ENCODE data around the gene RBM39.
"Not testable (repeated sequence)": the region's sequence is repeated elsewhere in the genome, so short reads cannot be mapped to it uniquely, and the experiment has no call there.

RBM39 gene

DNA sequence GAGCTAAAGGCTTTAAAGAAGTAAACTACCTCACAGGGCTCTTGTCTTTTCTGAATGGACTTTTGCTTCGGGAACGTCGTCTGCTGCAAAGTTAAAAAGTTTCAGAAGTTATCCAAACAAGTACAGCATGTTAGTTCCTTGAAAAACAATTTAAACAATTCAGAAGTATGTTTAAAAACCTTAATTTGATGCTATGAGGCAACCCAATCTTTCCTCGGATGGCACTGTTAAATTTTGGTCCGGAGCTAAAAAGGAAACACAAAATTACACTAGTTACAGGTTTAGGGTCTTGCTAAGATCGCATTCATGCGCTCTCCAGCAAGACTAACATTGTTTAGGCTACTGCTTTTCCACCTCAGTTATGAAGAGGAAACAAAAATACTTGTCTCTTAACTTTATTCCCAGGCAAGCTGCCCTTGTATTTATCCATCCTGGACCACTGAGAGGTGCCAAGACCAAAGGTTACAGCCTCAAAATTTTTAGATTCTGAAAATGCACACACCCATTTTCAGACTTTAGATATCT lies 12.7 kb downstream of the RBM39 start:
- Mint-ChIP-seq H3K36me3 (peaks cover 51% of the 10 kb centered on the region), H3K4me3 (no peak overlapping the region), H3K4me1 (peaks cover 35% of the 10 kb centered on the region)

DNA sequence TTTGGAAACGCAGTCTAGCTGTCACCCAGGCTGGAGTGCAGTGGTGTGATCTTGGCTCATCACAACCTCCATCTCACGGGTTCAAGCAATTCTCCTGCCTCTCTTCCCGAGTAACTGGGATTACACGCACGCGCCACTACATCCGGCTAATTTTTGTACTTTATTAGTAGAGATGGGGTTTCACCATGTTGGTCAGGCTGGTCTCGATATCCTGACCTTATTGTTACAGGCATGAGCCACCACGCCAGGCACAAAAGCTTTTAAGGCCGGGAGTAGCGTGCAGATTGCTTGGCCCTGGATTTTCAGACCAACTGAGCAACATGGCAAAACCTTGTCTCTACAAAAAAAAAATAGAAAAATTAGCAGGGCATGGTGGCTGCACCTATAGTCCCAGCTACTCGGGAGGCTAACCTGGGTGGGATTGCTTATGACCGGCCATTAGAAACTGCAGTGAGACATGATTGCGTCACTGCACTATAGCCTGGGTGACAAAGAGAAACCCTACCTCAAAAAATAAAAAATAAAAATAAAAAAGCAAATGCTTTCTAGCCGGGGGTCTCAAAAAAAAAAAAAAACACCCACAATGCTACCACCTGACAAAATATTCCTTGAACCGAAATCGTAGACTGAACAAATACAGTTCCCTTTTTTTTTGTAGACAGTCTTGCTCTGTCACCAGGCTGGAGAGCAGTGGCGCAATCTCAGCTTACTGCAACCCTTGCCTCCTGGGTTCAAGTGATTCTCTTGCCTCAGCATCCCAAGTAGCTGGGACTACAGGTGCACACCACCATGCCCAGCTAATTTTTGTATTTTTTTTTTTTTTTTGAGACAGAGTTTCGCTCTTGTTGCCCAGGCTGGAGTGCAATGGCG lies 15.0 kb downstream of the RBM39 start:
- no peak overlapping the region for H3K27ac Mint-ChIP-seq
- no peaks in the 10 kb centered on the region for H3K27me3 Mint-ChIP-seq
- DNase-seq, result no peak
- no peaks in the 10 kb centered on the region for H3K9me3 Mint-ChIP-seq
- H3K4me1 Mint-ChIP-seq, result peaks cover 23% of the 10 kb centered on the region
- H3K4me3 Mint-ChIP-seq, result no peak overlapping the region
- CTCF ChIA-PET, result no interaction called here
- H3K36me3 Mint-ChIP-seq, result peaks cover 53% of the 10 kb centered on the region

More for the DNA sequence above, 12.7 kb downstream of the RBM39 start:
- no peak for DNase-seq
- CTCF ChIA-PET, result interaction anchor here (1.4 kb wide), 1 partner anchor 217 kb away, joined by 3 read pairs; no protein-coding TSS in a partner anchor
- Mint-ChIP-seq H3K9me3 (no peaks in the 10 kb centered on the region), H3K27ac (no peak overlapping the region), H3K27me3 (no peaks in the 10 kb centered on the region)

DNA sequence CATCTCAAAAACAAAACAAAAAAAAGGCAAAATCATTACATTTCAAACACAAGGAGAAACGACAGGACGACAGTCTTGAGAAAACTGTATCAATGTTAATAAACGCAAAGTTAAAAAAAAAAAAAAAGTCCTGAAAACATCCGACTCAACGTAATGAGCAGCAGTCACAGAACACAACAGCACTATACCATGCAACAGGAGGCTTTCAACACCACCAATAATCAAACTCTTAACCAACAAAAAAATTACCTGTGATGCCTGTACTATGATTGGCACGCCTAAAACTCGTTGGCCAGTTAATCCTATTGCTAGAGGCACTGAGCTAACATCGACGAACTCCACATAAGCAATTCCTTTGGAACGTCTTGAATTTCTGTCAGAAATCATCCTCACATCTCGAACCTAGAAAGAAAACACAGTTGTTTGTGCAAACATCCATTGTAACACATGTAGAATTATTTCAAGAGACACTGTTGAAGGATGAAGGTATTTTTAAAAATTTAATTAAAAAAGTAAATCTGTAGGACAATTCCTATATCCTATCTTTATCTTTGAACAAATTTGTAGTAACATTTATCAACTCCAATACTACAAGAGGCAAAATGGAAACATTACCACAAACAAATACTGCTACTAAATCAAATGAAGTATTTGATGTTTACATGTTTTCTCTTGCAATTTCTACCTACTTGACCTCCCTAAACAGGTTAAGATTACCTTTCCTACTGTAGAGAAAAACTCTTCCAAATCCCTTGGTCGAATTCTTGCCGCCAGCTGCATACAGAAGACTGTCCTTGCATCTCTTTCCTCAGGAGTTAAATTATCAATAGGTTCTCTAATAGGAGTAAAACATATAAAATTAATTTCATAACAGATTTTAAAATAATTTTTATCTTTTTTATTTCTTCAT lies 17.5 kb downstream of the RBM39 start:
- DNase-seq, result no peak

DNA sequence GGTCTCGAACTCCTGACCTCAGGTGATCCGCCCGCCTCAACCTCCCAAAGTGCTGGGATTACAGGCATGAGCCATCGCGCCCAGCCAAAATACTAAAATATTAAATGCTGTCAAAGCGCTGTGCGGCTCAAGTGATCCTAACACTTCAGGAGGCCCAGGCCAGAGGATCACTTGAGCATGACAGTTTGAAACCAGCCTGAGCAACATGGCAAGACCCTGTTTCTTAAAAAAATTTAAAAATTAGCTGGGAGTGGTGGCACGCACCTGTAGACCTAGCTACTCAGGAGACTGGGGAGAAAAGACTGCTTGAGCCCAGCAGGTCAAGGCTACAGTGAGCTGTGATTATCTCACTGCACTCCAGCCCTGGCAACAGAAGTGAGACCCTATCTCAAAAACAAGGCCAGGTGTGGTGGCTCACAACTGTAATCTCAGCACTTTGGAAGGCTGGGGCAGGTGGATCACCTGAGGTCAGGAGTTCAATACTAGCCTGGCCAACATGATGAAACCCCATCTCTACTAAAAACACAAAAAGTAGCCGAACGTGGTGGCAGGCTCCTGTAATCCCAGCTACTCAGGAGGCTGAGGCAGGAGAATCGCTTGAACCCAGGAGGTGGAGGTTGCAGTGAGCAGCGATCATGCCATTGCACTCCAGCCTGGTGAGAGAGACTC lies 18.3 kb downstream of the RBM39 start:
- CTCF ChIA-PET, result interaction anchor here (1.0 kb wide), 1 partner anchor 16 kb away, joined by 5 read pairs; no protein-coding TSS in a partner anchor
- not testable (repeated sequence) for H3K9me3 Mint-ChIP-seq, DNase-seq, H3K4me3 Mint-ChIP-seq, H3K27ac Mint-ChIP-seq, H3K27me3 Mint-ChIP-seq
- peaks cover 24% of the 10 kb centered on the region for H3K4me1 Mint-ChIP-seq
- peaks cover 58% of the 10 kb centered on the region for H3K36me3 Mint-ChIP-seq

More for the DNA sequence above, 17.5 kb downstream of the RBM39 start:
- Mint-ChIP-seq H3K4me3 (no peak overlapping the region), H3K27me3 (no peaks in the 10 kb centered on the region), H3K36me3 (peaks cover 58% of the 10 kb centered on the region), H3K9me3 (no peaks in the 10 kb centered on the region), H3K4me1 (peaks cover 24% of the 10 kb centered on the region), H3K27ac (no peak overlapping the region)
- CTCF ChIA-PET, result interaction anchor here (1.0 kb wide), 1 partner anchor 15 kb away, joined by 5 read pairs; no protein-coding TSS in a partner anchor

DNA sequence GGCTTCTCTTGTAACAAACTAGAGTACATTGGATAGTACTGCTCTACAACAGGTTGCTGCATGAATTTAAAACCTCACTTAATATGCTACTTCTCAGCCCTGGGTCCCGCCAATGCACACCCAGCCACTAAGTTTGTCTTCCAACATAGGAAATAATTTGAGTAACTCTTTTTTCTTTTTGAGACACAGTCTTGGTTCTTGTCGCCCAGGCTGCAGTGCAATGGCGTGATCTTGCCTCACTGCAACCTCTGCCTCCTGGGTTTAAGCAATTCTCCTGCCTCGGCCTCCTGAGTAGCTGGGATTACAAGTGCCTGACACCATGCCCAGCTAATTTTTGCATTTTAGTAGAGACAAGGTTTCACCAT lies 18.8 kb downstream of the RBM39 start:
- Mint-ChIP-seq H3K4me1 (peaks cover 24% of the 10 kb centered on the region), H3K36me3 (peaks cover 55% of the 10 kb centered on the region)
- not testable (repeated sequence) for H3K9me3 Mint-ChIP-seq, H3K27me3 Mint-ChIP-seq, H3K4me3 Mint-ChIP-seq, DNase-seq, H3K27ac Mint-ChIP-seq
- CTCF ChIA-PET, result interaction anchor here (1.0 kb wide), 1 partner anchor 17 kb away, joined by 5 read pairs; no protein-coding TSS in a partner anchor

DNA sequence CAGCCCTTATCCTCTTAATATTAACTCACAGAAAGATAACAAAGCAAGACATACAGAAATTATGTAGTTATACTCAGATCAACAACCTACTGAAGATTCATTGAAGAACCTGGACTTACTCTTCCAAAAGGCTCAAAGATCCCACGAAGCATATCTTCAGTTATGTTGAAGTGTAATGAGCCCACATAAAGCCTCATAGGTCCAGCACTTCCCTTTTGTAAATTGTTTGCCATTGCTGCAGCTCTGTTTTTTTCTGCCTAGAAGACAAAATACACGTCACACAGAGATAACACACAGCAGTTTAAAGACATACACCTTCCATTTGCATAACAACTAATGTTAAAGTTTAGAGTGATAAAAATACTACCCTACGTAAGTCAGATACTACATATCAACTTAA lies 20.4 kb downstream of the RBM39 start:
- Mint-ChIP-seq H3K9me3 (no peaks in the 10 kb centered on the region), H3K36me3 (peaks cover 62% of the 10 kb centered on the region), H3K4me1 (peaks cover 30% of the 10 kb centered on the region), H3K27me3 (no peaks in the 10 kb centered on the region), H3K4me3 (no peak overlapping the region), H3K27ac (no peak overlapping the region)
- no peak for DNase-seq
- CTCF ChIA-PET, result interaction anchor here (1.0 kb wide), 1 partner anchor 22 kb away, joined by 3 read pairs; no protein-coding TSS in a partner anchor

DNA sequence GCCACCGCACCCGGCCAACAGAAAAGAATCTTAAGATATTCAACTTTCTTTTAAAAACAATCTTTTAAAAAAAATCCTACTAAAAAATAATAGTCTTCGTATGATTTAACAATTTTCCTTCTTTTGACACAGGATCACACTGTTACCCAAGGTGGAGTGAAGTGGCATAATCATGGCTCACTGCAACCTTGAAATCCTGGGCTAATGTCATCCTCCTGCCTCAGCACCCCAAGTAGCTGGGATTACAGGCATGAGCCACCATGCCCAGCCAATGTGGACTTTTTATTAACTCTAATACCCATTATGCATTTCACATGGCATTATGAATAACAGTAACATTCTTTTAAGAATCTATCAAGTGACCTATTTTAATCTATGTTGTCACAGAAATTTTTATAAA lies 20.8 kb downstream of the RBM39 start:
- CTCF ChIA-PET, result no interaction called here
- Mint-ChIP-seq H3K9me3 (no peaks in the 10 kb centered on the region), H3K27ac (no peak overlapping the region), H3K27me3 (no peaks in the 10 kb centered on the region), H3K4me1 (peaks cover 30% of the 10 kb centered on the region), H3K4me3 (no peak overlapping the region), H3K36me3 (peaks cover 63% of the 10 kb centered on the region)
- DNase-seq, result no peak

DNA sequence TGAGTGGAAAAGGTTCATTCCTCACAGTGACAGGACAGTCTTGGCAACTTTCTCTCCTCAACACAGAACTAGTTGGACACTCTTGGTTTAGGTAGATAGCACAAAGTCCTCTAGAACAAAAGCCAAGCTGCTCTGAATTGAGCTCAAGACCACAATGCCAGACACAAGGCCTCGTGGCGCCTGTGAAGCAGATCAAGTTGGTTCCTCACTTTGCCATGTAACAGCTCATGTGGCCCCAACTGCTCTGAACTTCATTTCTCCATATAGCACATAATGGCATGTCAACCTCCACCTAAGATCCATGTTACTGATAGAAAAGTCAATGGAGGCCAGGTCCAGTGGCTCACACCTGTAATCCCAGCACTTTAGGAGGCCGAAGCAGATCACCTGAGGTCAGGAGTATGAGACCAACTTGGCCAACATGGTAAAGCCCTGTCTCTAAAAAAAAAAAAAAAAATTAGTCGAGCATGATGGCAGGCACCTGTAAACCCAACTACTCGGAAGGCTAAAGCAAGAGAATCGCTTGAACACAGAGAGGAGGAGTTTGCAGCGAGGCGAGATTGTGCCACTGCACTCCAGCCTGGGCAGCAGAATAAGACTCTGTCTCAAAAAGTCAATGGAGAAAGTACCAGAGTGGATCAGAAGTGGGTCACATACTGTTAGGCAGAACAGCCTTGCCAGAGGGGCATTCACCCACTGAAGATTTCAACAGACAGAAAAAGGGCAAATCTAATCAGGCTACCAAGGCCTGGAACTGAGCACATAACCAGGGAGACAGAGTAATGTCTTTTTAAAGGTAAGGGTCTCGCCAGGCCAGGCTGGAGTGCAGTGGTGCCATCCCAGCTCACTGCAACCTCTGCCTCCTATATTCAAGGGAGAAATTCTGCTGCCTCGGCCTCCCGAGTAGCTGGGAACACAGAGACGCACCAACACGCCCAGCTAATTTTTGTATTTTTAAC lies 21.6 kb downstream of the RBM39 start:
- Mint-ChIP-seq H3K36me3 (peaks cover 63% of the 10 kb centered on the region), H3K9me3 (no peaks in the 10 kb centered on the region), H3K27ac (peak overlapping the region; percentile 19), H3K4me3 (no peak overlapping the region), H3K4me1 (peaks cover 34% of the 10 kb centered on the region), H3K27me3 (no peaks in the 10 kb centered on the region)
- no peak for DNase-seq
- CTCF ChIA-PET, result interaction anchor here (0.7 to 0.9 kb wide), 2 partner anchors 11 to 34 kb away, joined by 3 read pairs; no protein-coding TSS in a partner anchor

DNA sequence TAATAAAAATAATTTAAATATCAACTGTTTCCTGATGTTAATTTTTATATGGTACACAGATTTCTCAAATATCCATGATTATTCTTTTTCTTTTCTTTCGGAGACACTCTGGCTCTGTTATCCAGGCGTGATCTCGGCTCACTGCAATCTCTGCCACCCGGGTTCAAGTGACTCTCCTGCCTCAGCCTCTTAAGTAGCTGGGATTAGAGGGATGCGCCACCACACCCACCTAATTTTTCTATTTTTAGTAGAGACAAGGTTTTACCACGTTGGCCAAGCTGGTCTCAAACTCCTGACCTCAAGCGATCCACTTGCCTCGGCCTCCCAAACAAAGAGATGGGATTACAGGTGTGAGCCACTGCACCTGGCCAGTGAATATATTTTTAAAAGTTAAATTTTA lies 22.3 kb downstream of the RBM39 start:
- H3K36me3 Mint-ChIP-seq, result peaks cover 61% of the 10 kb centered on the region

DNA sequence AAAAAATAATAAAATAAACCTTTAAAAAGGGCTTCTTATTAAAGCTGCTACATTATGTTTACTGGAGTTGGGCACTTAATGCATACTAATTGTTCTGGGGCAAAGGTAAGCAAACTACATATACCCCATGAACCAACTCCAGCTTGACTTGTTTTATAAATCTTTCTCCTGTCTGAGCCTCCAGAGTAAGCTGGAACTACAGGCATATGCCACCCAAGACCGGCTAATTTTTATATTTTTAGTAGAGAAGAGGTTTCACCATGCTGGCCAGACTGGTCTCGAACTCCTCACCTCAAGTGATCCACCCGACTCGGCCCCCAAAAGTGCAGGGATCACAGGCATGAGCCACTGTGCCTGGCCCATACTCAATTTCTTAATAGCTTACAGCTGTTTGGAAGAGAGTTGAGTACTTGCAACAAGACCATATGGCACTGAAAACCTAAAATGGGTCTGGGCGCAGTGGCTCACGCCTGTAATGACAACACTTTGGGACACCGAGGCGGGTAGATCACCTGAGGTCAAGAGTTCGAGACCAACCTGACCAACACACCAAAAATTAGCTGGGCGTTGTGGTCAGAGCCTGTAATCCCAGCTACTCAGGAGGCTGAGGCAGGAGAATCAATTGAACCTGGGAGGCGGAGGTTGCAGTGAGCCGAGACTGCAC lies 23.0 kb downstream of the RBM39 start:
- CTCF ChIA-PET, result interaction anchor here (0.7 to 1.1 kb wide), 5 partner anchors 12 to 165 kb away, joined by 3 to 6 read pairs (median 3); no protein-coding TSS in a partner anchor

More for the DNA sequence above, 22.3 kb downstream of the RBM39 start:
- H3K9me3 Mint-ChIP-seq, result no peaks in the 10 kb centered on the region
- H3K4me1 Mint-ChIP-seq, result peaks cover 36% of the 10 kb centered on the region
- no peak overlapping the region for H3K27ac Mint-ChIP-seq
- H3K27me3 Mint-ChIP-seq, result no peaks in the 10 kb centered on the region
- H3K4me3 Mint-ChIP-seq, result no peak overlapping the region
- CTCF ChIA-PET, result interaction anchor here (0.7 to 0.9 kb wide), 2 partner anchors 12 to 33 kb away, joined by 3 read pairs; no protein-coding TSS in a partner anchor
- DNase-seq, result no peak

DNA sequence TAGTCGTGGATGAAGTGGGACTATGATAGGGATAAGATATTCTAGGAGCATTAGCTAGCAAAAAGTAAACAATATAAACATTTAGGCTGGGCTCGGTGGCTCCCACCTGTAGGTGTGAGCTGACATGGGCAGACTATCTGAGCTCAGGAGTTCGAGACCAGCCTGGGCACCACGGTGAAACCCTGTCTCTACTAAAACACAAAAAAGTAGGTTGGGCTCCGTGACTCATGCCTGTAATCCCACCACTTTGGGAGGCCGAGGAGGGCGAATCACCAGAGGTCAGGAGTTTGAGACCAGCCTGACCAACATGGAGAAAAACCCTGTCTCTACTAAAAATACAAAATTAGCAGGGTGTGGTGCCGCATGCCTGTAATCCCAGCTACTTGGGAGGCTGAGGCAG lies 23.7 kb downstream of the RBM39 start:
- Mint-ChIP-seq H3K4me1 (peaks cover 38% of the 10 kb centered on the region), H3K36me3 (peaks cover 61% of the 10 kb centered on the region)
- H3K9me3 Mint-ChIP-seq, H3K27ac Mint-ChIP-seq, H3K4me3 Mint-ChIP-seq, DNase-seq, H3K27me3 Mint-ChIP-seq: not testable (repeated sequence)
- CTCF ChIA-PET, result interaction anchor here (1.1 kb wide), 2 partner anchors 13 to 166 kb away, joined by 3 to 6 read pairs; no protein-coding TSS in a partner anchor

More for the DNA sequence above, 23.0 kb downstream of the RBM39 start:
- no peak overlapping the region for H3K27ac Mint-ChIP-seq
- no peak for DNase-seq
- H3K9me3 Mint-ChIP-seq, result no peaks in the 10 kb centered on the region
- peaks cover 36% of the 10 kb centered on the region for H3K4me1 Mint-ChIP-seq
- no peak overlapping the region for H3K4me3 Mint-ChIP-seq
- H3K36me3 Mint-ChIP-seq, result peaks cover 60% of the 10 kb centered on the region
- no peaks in the 10 kb centered on the region for H3K27me3 Mint-ChIP-seq

DNA sequence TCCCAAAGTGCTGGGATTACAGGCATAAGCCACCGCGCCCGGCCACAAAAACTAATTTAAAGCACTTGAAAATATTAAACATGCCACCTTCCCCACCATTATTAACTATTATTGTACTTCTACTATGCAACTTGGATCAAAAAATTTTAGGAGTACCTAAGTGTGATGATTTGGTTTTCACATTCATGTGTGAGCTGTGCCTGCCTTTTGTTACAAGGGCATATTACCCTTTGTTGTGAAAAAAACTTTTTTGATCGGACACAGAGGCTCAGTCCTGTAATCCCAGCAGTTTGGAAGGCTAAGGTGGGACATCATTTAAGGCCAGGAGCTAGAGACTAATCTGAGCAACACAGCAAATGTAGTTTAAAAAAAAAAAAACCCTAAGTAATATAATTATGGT lies 25.7 kb downstream of the RBM39 start:
- Mint-ChIP-seq H3K27ac (peak overlapping the region; percentile 19), H3K36me3 (peaks cover 57% of the 10 kb centered on the region), H3K9me3 (no peaks in the 10 kb centered on the region), H3K4me3 (no peak overlapping the region), H3K27me3 (no peaks in the 10 kb centered on the region), H3K4me1 (peaks cover 43% of the 10 kb centered on the region)
- DNase-seq, result no peak
- CTCF ChIA-PET, result interaction anchor here (0.7 kb wide), 1 partner anchor 12 kb away, joined by 3 read pairs; no protein-coding TSS in a partner anchor

Data from activated naive CD4-positive, alpha-beta T cell treated with anti-CD3 and anti-CD28 coated beads, Interleukin-2, amount 10 ng/mL, durations not matched to agents 7 days and 5 days (primary cell).